Esophagus squamous epithelium (tissue), 4 donors: ENCODE data around the gene MGAT5.

Experiments
- CTCF ChIP-seq, 6 experiments: fragments of 450-650 bp in 4 of 6; fragments of 200-600 bp in 2 of 6; sonication (generic) in 2 of 6; IDR thresholded peaks; one replicate each; pipeline ENCODE4 v1.5.1; 2016 to 2019; ENCODE audit warnings: antibody characterized with exemption in 6 of 6, mild to moderate bottlenecking in 4 of 6, moderate library complexity in 4 of 6
- POLR2A ChIP-seq, 4 donors: fragments of 450-650 bp; IDR thresholded peaks; one replicate each; pipeline ENCODE4 v1.6.1; 2017; ENCODE audit warnings: antibody characterized with exemption in 4 of 4, mild to moderate bottlenecking in 4 of 4, moderate library complexity in 3 of 4

GRCh38 chr2:134284119-134284670 is 30.3 kb downstream of the MGAT5 start:
- TF ChIP-seq CTCF (IDR thresholded peaks at IDR 0.05) (no peak), POLR2A (IDR thresholded peaks at IDR 0.05) (no peak)
